ENCODE results near the gene PLEKHO1.
A peak's percentile ranks its signal among the peaks of the same experiment; 100 is the strongest.

Gene PLEKHO1

GRCh38 chr1:150150133-150151021 is 661 bp downstream of the PLEKHO1 start:
- peak; percentile 21 for DNase-seq (ENCODE audit: low read depth)

- peak; percentile 62 for DNase-seq (ENCODE audit: low read depth)
Measured at GRCh38 chr1:150151291-150152181, 1.8 kb downstream of the PLEKHO1 start.

- no peak for DNase-seq (ENCODE audit: low read depth)
Measured at GRCh38 chr1:150152182-150152536, 2.4 kb downstream of the PLEKHO1 start.

- no peak for DNase-seq (ENCODE audit: low read depth)
Measured at GRCh38 chr1:150152772-150153456, 3.2 kb downstream of the PLEKHO1 start.

- DNase-seq (ENCODE audit: low read depth), result no peak
Measured at GRCh38 chr1:150154143-150154542, 4.4 kb downstream of the PLEKHO1 start.

- DNase-seq (ENCODE audit: low read depth), result no peak
Measured at GRCh38 chr1:150155413-150156071, 5.8 kb downstream of the PLEKHO1 start.

- DNase-seq (ENCODE audit: low read depth), result no peak
Measured at GRCh38 chr1:150156868-150157603, 7.3 kb downstream of the PLEKHO1 start.

GRCh38 chr1:150159550-150159949 is 9.8 kb downstream of the PLEKHO1 start:
- DNase-seq (ENCODE audit: low read depth), result no peak

- DNase-seq (ENCODE audit: low read depth), result no peak
Measured at GRCh38 chr1:150160964-150161621, 11.4 kb downstream of the PLEKHO1 start.

GRCh38 chr1:150161747-150162581 is 12.2 kb downstream of the PLEKHO1 start:
- DNase-seq (ENCODE audit: low read depth), result no peak

- no peak for DNase-seq (ENCODE audit: low read depth)
Measured at GRCh38 chr1:150162582-150162861, 12.8 kb downstream of the PLEKHO1 start.

- no peak for DNase-seq (ENCODE audit: low read depth)
Measured at GRCh38 chr1:150162862-150163706, 13.4 kb downstream of the PLEKHO1 start.

GRCh38 chr1:150164224-150164623 is 14.5 kb downstream of the PLEKHO1 start:
- no peak for DNase-seq (ENCODE audit: low read depth)

GRCh38 chr1:150164779-150165178 is 15.1 kb downstream of the PLEKHO1 start:
- DNase-seq (ENCODE audit: low read depth), result no peak

GRCh38 chr1:150165622-150166612 is 16.2 kb downstream of the PLEKHO1 start:
- peak; percentile 38 for DNase-seq (ENCODE audit: low read depth)

- peak; percentile 34 for DNase-seq (ENCODE audit: low read depth)
Measured at GRCh38 chr1:150168960-150169601, 19.4 kb downstream of the PLEKHO1 start.

- no peak for DNase-seq (ENCODE audit: low read depth)
Measured at GRCh38 chr1:150171801-150172200, 22.1 kb downstream of the PLEKHO1 start.
